H1 (cell line): ENCODE data around the gene GRID1. TPM values are rescaled to one million over a fixed set of nuclear protein-coding genes. Genes with fewer than 3 reads are reported as not detected.
A peak's percentile ranks its signal among the peaks of the same experiment; 100 is the strongest.

Source experiments
- CTCF ChIA-PET: fragments of 300-600 bp; sonication (Branson Sonifier 250); formaldehyde crosslinking; loops from one replicate; lab custom pipeline; 2021; ENCODE audit not compliant: partially characterized antibody; lab: Charles Lee
- POLR2A ChIA-PET: fragments of 300-600 bp; sonication (Branson Sonifier 250); formaldehyde crosslinking; loops from one replicate; lab custom pipeline; 2021; ENCODE audit warnings: inconsistent platforms; ENCODE audit not compliant: partially characterized antibody; lab: Charles Lee
- DNase-seq, 2 experiments: peaks; one replicate each; pipeline versions ENCODE4 v3.0.0 to v3.0.0-alpha.2; 2010 to 2022; ENCODE audit warnings: low spot score in 2 of 2, low read depth in 1 of 2, mixed read lengths in 1 of 2
- FAIRE-seq: peaks from 2 replicates; lab custom pipeline; 2011; peaks lifted over from hg19 to GRCh38; lab: Jason Lieb, UNC
- H2AFZ ChIP-seq: 2 replicates; pipeline ENCODE4 v1.8.1; 2012; ENCODE audit warnings: low read length, inconsistent platforms
- H2AK5ac ChIP-seq: 2 replicates; pipeline ENCODE4 v1.6.1; 2013; ENCODE audit warnings: low read depth, low read length
- H2BK120ac ChIP-seq: replicated peaks from 2 replicates; pipeline ENCODE3; 2013; ENCODE audit warnings: low read depth, low read length, inconsistent platforms
- H2BK12ac ChIP-seq: 2 replicates; pipeline ENCODE4 v1.6.1; 2013; ENCODE audit warnings: low read depth, low read length
- H2BK15ac ChIP-seq: 2 replicates; pipeline ENCODE4 v1.6.1; 2013; ENCODE audit warnings: low read length
- H2BK20ac ChIP-seq: 2 replicates; pipeline ENCODE4 v1.6.1; 2013; ENCODE audit warnings: low read length
- H2BK5ac ChIP-seq: 2 replicates; pipeline ENCODE4 v1.6.1; 2013; ENCODE audit warnings: low read depth, low read length
- H3K14ac ChIP-seq: 2 replicates; pipeline ENCODE4 v1.6.1; 2013; ENCODE audit warnings: inconsistent platforms; ENCODE audit not compliant: insufficient read length
- H3K18ac ChIP-seq: 2 replicates; pipeline ENCODE4 v1.6.1; 2013; ENCODE audit warnings: low read length; ENCODE audit errors: extremely low read depth
- H3K23ac ChIP-seq: 2 replicates; pipeline ENCODE4 v1.6.1; 2013; ENCODE audit warnings: inconsistent platforms; ENCODE audit not compliant: insufficient read length
- H3K23me2 ChIP-seq: 2 replicates; pipeline ENCODE4 v1.6.1; 2013; ENCODE audit warnings: low read depth, low read length
- H3K27ac ChIP-seq: 2 replicates; pipeline ENCODE4 v1.6.1; 2011; ENCODE audit warnings: low read depth, low read length, inconsistent platforms
- H3K27me3 ChIP-seq, 4 experiments: replicated peaks in 1 of 4; 1 replicate in 1 of 4; 2 replicates in 3 of 4; pipeline versions ENCODE4 v1.6.1 to v1.8.1; 2011 to 2013; ENCODE audit warnings: low read length in 3 of 4, mild to moderate bottlenecking in 3 of 4, inconsistent platforms in 2 of 4, mixed read lengths in 2 of 4, moderate library complexity in 1 of 4; ENCODE audit not compliant: control insufficient read depth in 3 of 4, insufficient read depth in 3 of 4; ENCODE audit errors: extremely low read depth in 1 of 4
- H3K36me3 ChIP-seq, 4 experiments: 2 replicates each; pipeline versions ENCODE4 v1.6.1 to v1.8.1; 2011 to 2013; ENCODE audit warnings: mild to moderate bottlenecking in 4 of 4, low read length in 3 of 4, moderate library complexity in 2 of 4, control low read depth in 1 of 4, inconsistent platforms in 1 of 4; ENCODE audit not compliant: insufficient read depth in 4 of 4, control insufficient read depth in 2 of 4
- H3K4ac ChIP-seq: replicated peaks from 2 replicates; pipeline ENCODE3; 2013; ENCODE audit warnings: low read length, low read depth, mixed read lengths, inconsistent platforms; ENCODE audit not compliant: insufficient read length
- H3K4me1 ChIP-seq, 4 experiments: replicated peaks in 1 of 4; 1 replicate in 1 of 4; 2 replicates in 3 of 4; pipeline versions ENCODE4 v1.6.1 to v1.8.1; 2011 to 2013; ENCODE audit warnings: low read length in 3 of 4, inconsistent platforms in 2 of 4, mixed read lengths in 1 of 4; ENCODE audit not compliant: insufficient read depth in 4 of 4, control insufficient read depth in 3 of 4
- H3K4me2 ChIP-seq, 2 experiments: 2 replicates each; pipeline versions ENCODE4 v1.6.1 to v1.8.1; 2011 to 2013; ENCODE audit warnings: low read depth in 2 of 2, low read length in 2 of 2, control low read depth in 1 of 2, inconsistent platforms in 1 of 2, mild to moderate bottlenecking in 1 of 2; ENCODE audit not compliant: insufficient read depth in 1 of 2
- H3K4me3 ChIP-seq, 4 experiments: fragments of 200-600, 300-600 bp in 1 of 4; sonication (generic), shearing (Covaris generic), sonication (Bioruptor Twin) in 1 of 4; 2 replicates each; pipeline versions ENCODE4 v1.5.1 to v1.8.1; 2011 to 2016; ENCODE audit warnings: low read length in 4 of 4, low read depth in 3 of 4, control low read depth in 2 of 4, inconsistent platforms in 2 of 4, mild to moderate bottlenecking in 2 of 4, mixed read lengths in 1 of 4, moderate library complexity in 1 of 4; ENCODE audit not compliant: insufficient read depth in 2 of 4; ENCODE audit errors: extremely low read depth in 1 of 4
- H3K56ac ChIP-seq: replicated peaks from 2 replicates; pipeline ENCODE3; 2013; ENCODE audit warnings: low read depth, mild to moderate bottlenecking, mixed read lengths, low read length, inconsistent platforms; ENCODE audit not compliant: insufficient read length
- H3K79me1 ChIP-seq: 2 replicates; pipeline ENCODE4 v1.6.1; 2013; ENCODE audit warnings: low read depth, low read length, control low read depth
- H3K79me2 ChIP-seq, 2 experiments: 2 replicates each; pipeline versions ENCODE4 v1.6.1 to v1.8.1; 2012 to 2013; ENCODE audit warnings: low read length in 2 of 2, mild to moderate bottlenecking in 2 of 2, inconsistent platforms in 1 of 2; ENCODE audit not compliant: insufficient read depth in 2 of 2, control insufficient read depth in 1 of 2
- H3K9ac ChIP-seq, 4 experiments: replicated peaks in 1 of 4; 1 replicate in 1 of 4; 2 replicates in 3 of 4; pipeline versions ENCODE4 v1.6.1 to v1.8.1; 2011 to 2013; ENCODE audit warnings: low read depth in 3 of 4, low read length in 3 of 4, control low read depth in 2 of 4, mild to moderate bottlenecking in 2 of 4, moderate library complexity in 2 of 4, inconsistent platforms in 1 of 4; ENCODE audit errors: extremely low read depth in 1 of 4
- H3K9me3 ChIP-seq, 2 experiments: 2 replicates each; pipeline versions ENCODE4 v1.6.1 to v1.8.1; 2012 to 2013; ENCODE audit warnings: mild to moderate bottlenecking in 2 of 2, moderate library complexity in 2 of 2, control low read depth in 1 of 2, inconsistent platforms in 1 of 2, low read depth in 1 of 2, low read length in 1 of 2, mixed read lengths in 1 of 2; ENCODE audit not compliant: insufficient read depth in 2 of 2
- H4K20me1 ChIP-seq, 2 experiments: replicated peaks in 1 of 2; 2 replicates each; pipeline versions ENCODE3 to v1.8.1; 2011 to 2013; ENCODE audit warnings: inconsistent platforms in 2 of 2, low read length in 2 of 2, mild to moderate bottlenecking in 1 of 2; ENCODE audit not compliant: insufficient read depth in 2 of 2, control insufficient read depth in 1 of 2
- H4K5ac ChIP-seq: 2 replicates; pipeline ENCODE4 v1.6.1; 2013; ENCODE audit warnings: low read length, low read depth, mixed read lengths, inconsistent platforms; ENCODE audit not compliant: insufficient read length
- H4K8ac ChIP-seq: 2 replicates; pipeline ENCODE4 v1.8.0; 2013; ENCODE audit warnings: mild to moderate bottlenecking, moderate library complexity, low read length, inconsistent platforms; ENCODE audit not compliant: insufficient read depth; ENCODE audit errors: extremely low read depth
- H4K91ac ChIP-seq: replicated peaks from 2 replicates; pipeline ENCODE3; 2013; ENCODE audit warnings: low read length, mixed read lengths, inconsistent platforms; ENCODE audit not compliant: insufficient read length
- ASH2L ChIP-seq: fragments of 200-600, 300-600 bp; sonication (generic); IDR thresholded peaks from one replicate; pipeline ENCODE4 v1.7.1; 2017; ENCODE audit warnings: low read length
- ATF2 ChIP-seq: IDR thresholded peaks from 2 replicates; pipeline ENCODE4 v1.6.1; 2012; ENCODE audit warnings: low read length, inconsistent platforms
- GABPA ChIP-seq: IDR thresholded peaks from 2 replicates; pipeline ENCODE4 v1.6.1; 2011; ENCODE audit warnings: mild to moderate bottlenecking, low read length, moderate library complexity, borderline replicate concordance; ENCODE audit not compliant: insufficient read depth
- HDAC2 ChIP-seq, 2 experiments: fragments of 300-600 bp in 1 of 2; sonication (generic) in 1 of 2; IDR thresholded peaks; 2 replicates each; pipeline ENCODE4 v1.6.1; 2011 to 2012; ENCODE audit warnings: low read depth in 2 of 2, low read length in 2 of 2, mild to moderate bottlenecking in 2 of 2, moderate library complexity in 2 of 2, borderline replicate concordance in 1 of 2, inconsistent platforms in 1 of 2
- POLR2A ChIP-seq, 2 experiments: IDR thresholded peaks; 1 replicate in 1 of 2; 2 replicates in 1 of 2; pipeline ENCODE4 v1.6.1; 2011; ENCODE audit warnings: low read depth in 2 of 2, low read length in 2 of 2, mild to moderate bottlenecking in 2 of 2; ENCODE audit errors: control extremely low read depth in 1 of 2
- POU5F1 ChIP-seq: IDR thresholded peaks from 2 replicates; pipeline ENCODE4 v1.6.1; 2011; ENCODE audit warnings: low read depth, mild to moderate bottlenecking, low read length, moderate library complexity
- RBBP5 ChIP-seq: IDR thresholded peaks from 2 replicates; pipeline ENCODE4 v1.7.1; 2012; ENCODE audit warnings: low read depth, mild to moderate bottlenecking, inconsistent platforms, low read length, moderate library complexity, borderline replicate concordance
- TEAD4 ChIP-seq: IDR thresholded peaks from 2 replicates; pipeline ENCODE4 v1.6.1; 2012; ENCODE audit warnings: low read depth, low read length, inconsistent platforms, mixed read lengths
- USF2 ChIP-seq: IDR thresholded peaks from 2 replicates; pipeline ENCODE4 v1.6.1; 2011; ENCODE audit warnings: low read length, improper control_type of control experiment
- WGBS, 2 experiments: shearing (Covaris generic) in 1 of 2; methylation state at CpG; one replicate each; pipeline versions ENCODE4 v1.1.6 to v1.1.7; 2013 to 2015; ENCODE audit warnings: low lambda C conversion rate in 2 of 2, mixed read lengths in 2 of 2, inconsistent platforms in 1 of 2, low coverage in 1 of 2, missing lambda C conversion rate in 1 of 2; ENCODE audit not compliant: insufficient replicate concordance in 2 of 2, insufficient coverage in 1 of 2, insufficient read length in 1 of 2; ENCODE audit errors: extremely low coverage in 1 of 2, missing lambda C conversion rate in 1 of 2; 5-methylcytosine and 5-hydroxymethylcytosine counted together
- polyA plus RNA-seq, 7 experiments: library from polyadenylated mRNA; depleted of rRNA in 3 of 7; stranded (reverse) in 5 of 7; unstranded in 2 of 7; fragments of >200 nt in 5 of 7; fragments of 200-250 nt in 2 of 7; gene quantifications; 1 replicate in 5 of 7; 2 replicates in 1 of 7; 4 replicates in 1 of 7; pipeline versions ENCODE4 v1.2.1 to v1.2.3, GENCODE V29; 2011 to 2013; ENCODE audit warnings: missing spikeins in 2 of 7, mixed read lengths in 2 of 7
- total RNA-seq: library from RNA; stranded (reverse); fragmentation: NEBNext Ultra II Directional; extraction: Animal tissue kit (Norgen Biotek cat#: 25700); gene quantifications from 2 replicates; pipeline ENCODE4 v1.2.1, GENCODE V29; 2021

The GRID1 gene
- total and polyA plus RNA-seq, 2 of the 8 experiments (the other 6 are each of a cell fraction or from before 2014, with no cell fraction given): 0.22 to 0.30 TPM

GRCh38 chr10:86222687-86223086, 143.9 kb downstream of the GRID1 start:
- no peaks in the 10 kb centered on the region for H3K79me1 ChIP-seq
- no peak for DNase-seq
- TF ChIP-seq HDAC2 (IDR thresholded peaks at IDR 0.05; ENCODE audit: borderline replicate concordance in 1 of 2, low read depth in 2 of 2, low read length in 2 of 2): no peak
- no peak for TF ChIP-seq USF2
- TF ChIP-seq ASH2L: no peak
- no peak for TF ChIP-seq RBBP5
- TF ChIP-seq POU5F1: no peak
- no peak for TF ChIP-seq POLR2A (IDR thresholded peaks at IDR 0.05; ENCODE audit: control extremely low read depth in 1 of 2, low read depth in 2 of 2, low read length in 2 of 2)
- TF ChIP-seq ATF2: no peak
- TF ChIP-seq GABPA: no peak
- no peak for TF ChIP-seq TEAD4
- TF ChIP-seq, all 59 proteins: peak for 0
- Histone ChIP-seq H3K27ac (no peak overlapping the region), H4K20me1 (no peaks in the 10 kb centered on the region), H3K27me3 (no peaks in the 10 kb centered on the region), H4K8ac (no peak overlapping the region), H2BK20ac (0 out of 2 replicates have a peak overlapping the region, but pooled peaks have one; percentile 72), H3K4me1 (peaks cover 0 to 3% (median 0%) of the 10 kb centered on the region in 4 experiments; a peak in 1 of 7 replicates), H3K4ac (no peak overlapping the region), H2BK5ac (peak overlapping the region; percentile 66; the same call in 1 of the 2 replicates), H3K4me3 (no peak overlapping the region), H2BK12ac (no peak overlapping the region), H3K4me2 (no peak overlapping the region), H4K5ac (no peak overlapping the region), H3K79me2 (no peaks in the 10 kb centered on the region), H3K56ac (no peak overlapping the region), H3K23ac (no peak overlapping the region), H2AK5ac (no peak overlapping the region), H4K91ac (peak overlapping the region; percentile 13), H3K9me3 (no peaks in the 10 kb centered on the region), H3K14ac (no peak overlapping the region), H2AFZ (no peak overlapping the region), H2BK15ac (no peak overlapping the region), H2BK120ac (no peak overlapping the region), H3K9ac (no peak overlapping the region), H3K36me3 (no peaks in the 10 kb centered on the region), H3K23me2 (no peaks in the 10 kb centered on the region; the same call in 1 of the 2 replicates), H3K18ac (no peak overlapping the region)
- ChIA-PET POLR2A (no interaction called here), CTCF (interaction anchor here (1.3 to 1.7 kb wide), 4 partner anchors 114 to 1397 kb away, joined by 3 to 5 read pairs (median 4); no protein-coding TSS in a partner anchor)
- WGBS, 2 experiments: 94% methylated on average over 3 of the region's 3 CpGs; no CpG with 5 or more reads in 1 of the 2 experiments
- FAIRE-seq: no peak
